Stomach smooth muscle (tissue), 2 donors: ENCODE data around the gene PLCL2.

Experiments used
- H3K27ac ChIP-seq: one replicate; pipeline ENCODE4 v1.7.0; 2013; ENCODE audit warnings: mild to moderate bottlenecking, low read length, inconsistent platforms
- H3K27me3 ChIP-seq, 2 donors: one replicate each; pipeline ENCODE4 v1.7.0; 2013; ENCODE audit warnings: low read length in 2 of 2; ENCODE audit not compliant: insufficient read depth in 2 of 2, control insufficient read depth in 1 of 2
- H3K36me3 ChIP-seq, 2 donors: one replicate each; pipeline ENCODE4 v1.7.0; 2013; ENCODE audit warnings: low read length in 2 of 2; ENCODE audit not compliant: control insufficient read depth in 2 of 2, insufficient read depth in 2 of 2
- H3K4me1 ChIP-seq: one replicate; pipeline ENCODE4 v1.7.0; 2013; ENCODE audit warnings: low read length; ENCODE audit not compliant: control insufficient read depth, insufficient read depth
- H3K4me3 ChIP-seq, 2 donors: one replicate each; pipeline ENCODE4 v1.7.0; 2013; ENCODE audit warnings: low read length in 2 of 2
- H3K9ac ChIP-seq, 2 donors: one replicate each; pipeline ENCODE4 v1.7.0; 2013; ENCODE audit warnings: low read length in 2 of 2, mild to moderate bottlenecking in 1 of 2
- H3K9me3 ChIP-seq, 2 donors: one replicate each; pipeline ENCODE4 v1.7.0; 2013; ENCODE audit warnings: low read length in 2 of 2; ENCODE audit not compliant: control insufficient read depth in 2 of 2
- donor health status: healthy.
- donor health status: Pancreatic carcinoma.

Gene PLCL2

DNA sequence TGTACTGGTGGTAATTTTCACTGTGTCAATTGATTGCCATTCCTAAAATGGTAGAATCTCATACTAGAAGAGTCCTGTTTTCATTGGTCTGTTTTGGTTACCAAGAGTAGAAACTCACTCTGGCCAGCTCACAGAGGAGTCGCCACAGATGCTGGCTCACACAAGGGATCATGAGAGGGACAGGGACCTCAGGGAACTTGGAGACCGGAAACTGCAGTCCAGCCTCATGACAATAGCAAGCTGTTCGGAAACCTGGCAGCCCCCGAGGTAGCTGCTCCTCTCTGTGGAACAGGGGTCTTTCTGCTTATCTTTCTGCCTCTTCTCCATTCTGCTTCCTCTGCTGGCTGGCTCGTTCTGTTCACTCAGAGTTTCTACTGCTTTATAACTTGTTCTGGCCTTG is 192.9 kb downstream of the PLCL2 start:
- Histone ChIP-seq H3K27ac (no peak overlapping the region), H3K9me3 (no peaks in the 10 kb centered on the region), H3K27me3 (no peaks in the 10 kb centered on the region), H3K4me1 (no peaks in the 10 kb centered on the region), H3K4me3 (no peak overlapping the region), H3K36me3 (peaks cover 0 to 6% of the 10 kb centered on the region in 2 donors), H3K9ac (no peak overlapping the region)

DNA sequence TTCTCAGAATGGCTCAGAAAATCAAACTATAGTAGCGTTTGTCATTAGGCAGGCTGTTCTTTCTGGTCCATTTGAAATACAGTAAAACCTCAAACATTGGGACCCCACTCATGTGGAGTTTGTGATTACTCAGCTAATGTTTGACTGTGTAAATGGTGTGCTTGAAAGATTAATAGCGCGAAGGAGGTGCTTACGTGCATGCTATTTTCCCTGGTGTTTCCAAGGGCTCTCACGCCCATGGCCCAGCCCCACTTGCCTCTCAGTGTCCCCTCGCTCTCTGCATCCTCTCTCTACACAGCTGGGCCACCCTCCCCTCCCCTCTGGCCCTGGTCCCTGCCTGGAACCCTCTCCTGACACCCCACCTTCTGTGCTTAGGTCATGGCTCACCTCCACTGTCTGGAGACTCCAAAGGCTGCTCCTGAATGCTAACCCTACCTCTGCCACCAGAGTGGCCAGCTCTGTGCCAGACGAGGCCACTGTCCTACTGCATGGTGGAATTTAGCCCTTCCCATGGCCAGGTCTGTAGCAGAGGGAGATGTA is 194.2 kb downstream of the PLCL2 start:
- Histone ChIP-seq H3K4me1 (no peaks in the 10 kb centered on the region), H3K9ac (no peak overlapping the region), H3K36me3 (peaks cover 0 to 6% of the 10 kb centered on the region in 2 donors), H3K9me3 (no peaks in the 10 kb centered on the region), H3K27ac (no peak overlapping the region), H3K4me3 (no peak overlapping the region), H3K27me3 (no peaks in the 10 kb centered on the region)

DNA sequence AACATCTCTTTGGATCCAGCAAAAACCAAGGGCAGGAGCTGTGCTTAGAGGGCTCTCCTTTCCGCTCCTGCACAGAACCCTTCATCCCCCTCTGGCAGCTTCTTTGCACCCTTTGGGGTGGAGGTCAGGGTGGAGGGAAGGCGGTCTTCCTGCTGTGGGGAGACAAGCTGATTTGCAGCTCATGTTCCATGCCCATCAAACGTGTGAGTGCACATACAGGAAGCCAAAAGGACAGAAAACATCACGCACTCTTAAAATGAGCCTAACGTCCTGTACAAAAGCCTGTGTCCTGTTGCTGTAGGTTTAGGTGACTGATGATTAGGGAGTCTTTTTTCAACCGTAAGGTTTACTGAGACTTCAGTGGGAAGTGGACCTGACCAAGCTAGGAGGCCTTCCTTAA is 195.2 kb downstream of the PLCL2 start:
- H3K27me3 ChIP-seq = no peaks in the 10 kb centered on the region
- no peak overlapping the region for H3K9ac ChIP-seq
- no peak overlapping the region for H3K4me3 ChIP-seq
- H3K9me3 ChIP-seq = no peaks in the 10 kb centered on the region
- no peaks in the 10 kb centered on the region for H3K4me1 ChIP-seq
- peaks cover 0 to 6% of the 10 kb centered on the region in 2 donors for H3K36me3 ChIP-seq
- H3K27ac ChIP-seq = no peak overlapping the region

DNA sequence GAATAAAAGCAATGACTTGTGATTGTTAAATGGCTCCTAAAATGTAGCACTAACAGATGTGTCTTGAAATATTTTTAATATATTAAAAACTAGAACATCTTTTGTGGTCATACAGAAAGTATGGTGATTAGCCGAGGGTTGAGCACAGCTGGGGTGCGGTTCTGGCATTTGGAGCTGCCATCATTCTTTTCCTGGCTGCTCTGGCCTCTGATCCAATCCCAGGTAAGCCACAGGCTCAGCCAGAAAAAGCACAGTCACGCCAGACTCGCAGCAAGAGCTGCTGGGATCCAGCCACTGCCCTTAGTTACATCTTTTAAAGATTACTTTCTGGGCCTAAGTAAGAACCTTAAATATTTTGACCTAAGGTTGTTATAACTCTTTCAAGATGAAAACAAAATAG is 196.8 kb downstream of the PLCL2 start:
- Histone ChIP-seq H3K36me3 (peaks cover 0 to 6% of the 10 kb centered on the region in 2 donors), H3K27me3 (no peaks in the 10 kb centered on the region), H3K9ac (no peak overlapping the region), H3K9me3 (no peaks in the 10 kb centered on the region), H3K27ac (no peak overlapping the region), H3K4me1 (no peaks in the 10 kb centered on the region), H3K4me3 (no peak overlapping the region)

DNA sequence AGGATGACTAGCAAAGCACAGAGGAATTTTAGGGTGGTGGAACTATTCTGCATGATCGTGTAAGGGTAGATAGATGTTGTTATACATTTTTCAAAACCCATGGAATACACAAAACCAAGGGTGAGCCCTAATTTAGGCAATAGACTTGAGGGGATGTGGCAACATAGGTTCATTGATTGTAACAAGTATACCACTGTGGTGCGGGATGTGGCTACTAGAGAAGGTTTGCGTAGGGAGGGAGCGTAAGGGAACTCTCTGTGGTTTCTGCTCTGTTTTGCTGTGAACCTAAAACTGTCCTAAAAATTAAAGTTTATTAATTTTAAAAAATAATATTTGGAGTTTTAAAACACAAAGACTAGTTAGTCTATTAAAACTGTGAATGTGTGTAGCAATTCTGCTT is 202.8 kb downstream of the PLCL2 start:
- H3K27ac ChIP-seq = no peak overlapping the region
- H3K9me3 ChIP-seq = no peaks in the 10 kb centered on the region
- no peak overlapping the region for H3K9ac ChIP-seq
- no peaks in the 10 kb centered on the region for H3K4me1 ChIP-seq
- no peaks in the 10 kb centered on the region for H3K27me3 ChIP-seq
- no peaks in the 10 kb centered on the region for H3K36me3 ChIP-seq
- H3K4me3 ChIP-seq = no peak overlapping the region

DNA sequence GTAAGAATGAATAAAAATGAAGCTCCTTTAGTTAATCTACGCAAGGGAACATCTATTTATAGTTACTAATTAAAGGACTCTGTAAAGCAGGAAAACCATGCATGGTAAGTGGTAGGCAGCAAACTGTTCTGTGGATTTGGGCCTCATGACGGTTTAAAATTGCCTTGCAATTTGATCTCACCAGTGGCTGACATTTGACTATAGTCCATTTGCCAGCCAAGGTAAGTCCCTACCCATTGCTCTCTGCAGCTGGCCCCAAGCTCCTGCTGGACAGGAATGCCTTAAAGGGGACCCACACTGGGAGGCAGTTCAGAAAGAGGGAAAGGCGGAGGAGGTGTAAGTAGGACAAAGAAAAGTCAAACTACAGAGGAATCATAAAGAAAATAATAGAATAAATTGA is 203.3 kb downstream of the PLCL2 start:
- Histone ChIP-seq H3K4me1 (no peaks in the 10 kb centered on the region), H3K9me3 (no peaks in the 10 kb centered on the region), H3K36me3 (no peaks in the 10 kb centered on the region), H3K9ac (no peak overlapping the region), H3K27ac (no peak overlapping the region), H3K4me3 (no peak overlapping the region), H3K27me3 (no peaks in the 10 kb centered on the region)

DNA sequence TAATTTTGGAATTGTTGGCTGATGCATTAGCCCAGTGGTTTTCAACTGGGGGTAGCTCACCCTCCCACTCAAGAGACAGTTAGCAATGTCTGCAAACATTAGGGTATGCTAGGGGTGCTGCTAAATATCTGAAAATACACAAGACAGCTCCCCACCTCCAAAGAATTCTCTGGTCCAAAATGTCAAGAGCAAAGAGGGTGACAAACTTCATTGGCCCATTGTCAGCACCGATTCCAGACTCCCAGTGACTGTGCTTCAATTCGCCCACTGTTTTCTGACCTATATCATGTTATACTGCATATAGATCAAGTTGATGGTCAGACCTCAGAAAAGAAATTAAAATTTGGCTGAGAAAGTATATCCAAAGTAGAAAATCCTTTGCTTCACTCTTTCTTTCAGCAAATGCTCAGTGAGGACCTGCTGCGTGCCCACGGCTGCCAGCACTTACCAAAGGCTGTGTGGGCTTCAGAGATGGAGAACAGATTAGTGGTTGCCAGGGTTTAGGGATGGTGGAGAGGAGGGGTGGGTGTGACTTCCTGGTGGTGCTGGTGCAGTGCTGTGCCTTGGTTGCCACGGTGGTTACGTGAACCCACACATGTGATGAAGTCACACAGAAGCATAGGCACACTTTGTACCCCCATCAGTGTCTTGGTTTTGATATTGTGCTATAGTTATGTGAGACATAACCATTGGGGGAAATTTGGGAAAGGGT is 204.0 kb downstream of the PLCL2 start:
- Histone ChIP-seq H3K27me3 (no peaks in the 10 kb centered on the region), H3K9ac (no peak overlapping the region), H3K27ac (no peak overlapping the region), H3K36me3 (no peaks in the 10 kb centered on the region), H3K4me1 (no peaks in the 10 kb centered on the region), H3K9me3 (no peaks in the 10 kb centered on the region), H3K4me3 (no peak overlapping the region)

DNA sequence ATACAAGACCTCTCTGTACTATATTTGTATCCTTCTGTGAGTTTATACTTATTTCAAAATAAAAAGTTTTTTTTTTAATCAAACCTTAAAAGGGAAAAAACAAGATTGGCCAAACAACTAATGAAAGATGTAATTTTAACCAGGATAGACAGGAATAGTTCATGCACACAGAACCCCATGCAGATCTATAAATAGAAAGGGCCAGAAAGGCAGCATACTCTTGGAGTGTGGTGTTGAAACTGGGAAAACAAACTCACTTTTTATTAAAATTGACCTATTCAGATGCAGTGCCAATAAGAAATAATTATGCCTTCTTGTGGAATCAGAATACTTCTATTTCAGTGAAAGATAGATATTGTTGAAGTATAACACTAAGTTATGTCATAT is 204.6 kb downstream of the PLCL2 start:
- Histone ChIP-seq H3K9me3 (no peaks in the 10 kb centered on the region), H3K4me3 (no peak overlapping the region), H3K9ac (no peak overlapping the region), H3K4me1 (no peaks in the 10 kb centered on the region), H3K27ac (no peak overlapping the region), H3K27me3 (no peaks in the 10 kb centered on the region), H3K36me3 (no peaks in the 10 kb centered on the region)

DNA sequence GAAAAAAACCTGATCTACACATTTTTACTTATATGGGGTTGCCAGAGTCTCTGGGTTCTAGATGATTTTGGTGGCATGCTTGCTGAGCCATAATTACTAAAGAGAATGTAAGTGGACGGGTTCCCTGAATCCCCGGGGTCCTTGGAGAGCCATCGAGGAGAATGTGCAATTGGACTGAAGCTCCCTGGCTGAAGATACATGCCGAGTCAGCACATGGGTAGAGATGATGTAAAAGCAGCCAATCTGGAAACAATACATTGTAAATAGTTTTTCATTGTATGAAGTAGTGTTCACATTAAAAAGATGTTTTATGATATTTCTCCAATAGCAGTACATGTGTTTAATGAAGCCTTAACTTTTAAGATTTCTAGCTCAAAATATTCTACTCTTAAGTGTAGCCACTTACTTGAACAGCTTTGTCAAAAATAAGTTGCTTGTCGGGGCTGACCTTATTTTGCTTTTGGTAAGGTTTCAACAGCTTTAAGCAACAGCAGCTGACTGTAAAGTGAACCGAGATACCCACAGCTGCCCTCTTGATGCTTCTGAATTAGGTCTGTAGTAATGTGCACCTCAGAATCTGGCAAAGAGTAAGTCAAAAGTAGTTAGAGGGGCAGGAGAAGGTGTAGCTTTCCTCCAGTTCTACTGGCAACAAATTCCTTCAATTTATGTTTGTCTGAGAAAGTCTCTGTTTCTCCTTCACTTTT is 205.7 kb downstream of the PLCL2 start:
- Histone ChIP-seq H3K36me3 (no peaks in the 10 kb centered on the region), H3K4me1 (no peaks in the 10 kb centered on the region), H3K9ac (no peak overlapping the region), H3K9me3 (no peaks in the 10 kb centered on the region), H3K27ac (no peak overlapping the region), H3K4me3 (no peak overlapping the region), H3K27me3 (no peaks in the 10 kb centered on the region)

DNA sequence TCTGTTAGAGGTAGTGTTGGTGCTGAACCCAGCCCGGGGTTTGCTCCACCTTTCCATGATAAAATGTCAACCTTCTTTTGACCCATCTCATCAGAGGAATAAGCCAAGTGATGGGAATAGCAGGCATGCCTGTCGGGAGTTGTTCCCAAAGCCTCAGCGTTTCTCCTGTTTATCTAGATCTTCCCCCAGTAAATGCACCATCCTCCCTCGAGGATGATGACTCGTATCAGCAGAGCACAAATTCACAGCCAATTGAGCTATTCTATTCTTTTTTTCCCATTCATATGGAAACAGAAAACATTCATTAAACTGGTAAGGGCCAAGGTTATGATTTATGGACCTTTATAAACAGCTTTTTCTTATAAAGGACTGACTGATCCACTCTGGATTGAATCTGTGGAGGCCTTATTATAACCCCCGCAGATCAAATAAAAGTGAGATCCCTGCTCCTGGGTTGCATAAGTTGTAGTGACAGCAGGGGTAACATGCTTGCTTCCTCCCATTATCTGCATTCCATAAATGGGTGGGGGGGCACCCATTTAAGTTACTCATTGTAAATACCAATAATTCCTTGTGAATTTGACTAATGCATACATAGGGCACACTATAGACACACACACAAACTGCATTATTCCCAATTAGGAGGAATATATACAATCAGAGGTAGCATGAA is 207.3 kb downstream of the PLCL2 start:
- no peak overlapping the region for H3K9ac ChIP-seq
- no peak overlapping the region for H3K4me3 ChIP-seq
- H3K36me3 ChIP-seq = no peaks in the 10 kb centered on the region
- no peak overlapping the region for H3K27ac ChIP-seq
- H3K4me1 ChIP-seq = no peaks in the 10 kb centered on the region
- H3K9me3 ChIP-seq = no peaks in the 10 kb centered on the region
- no peaks in the 10 kb centered on the region for H3K27me3 ChIP-seq

DNA sequence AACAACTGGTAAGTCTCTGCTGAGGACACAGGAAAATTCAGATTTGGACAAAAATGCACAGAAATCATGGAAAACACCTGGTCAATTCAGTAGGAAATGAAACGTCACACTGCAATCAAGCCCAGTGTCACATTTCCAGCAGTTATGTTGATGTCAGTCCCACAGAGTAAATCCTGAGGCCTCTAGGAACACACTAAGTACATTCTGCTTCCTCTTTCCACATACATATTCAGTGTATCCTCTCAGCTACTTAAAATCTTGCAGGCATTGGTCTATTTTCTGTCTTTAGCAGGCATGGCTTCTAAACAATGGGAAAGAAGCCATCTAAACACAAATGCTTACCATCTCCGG is 207.8 kb downstream of the PLCL2 start:
- Histone ChIP-seq H3K27ac (no peak overlapping the region), H3K9me3 (no peaks in the 10 kb centered on the region), H3K4me1 (no peaks in the 10 kb centered on the region), H3K9ac (no peak overlapping the region), H3K27me3 (no peaks in the 10 kb centered on the region), H3K4me3 (no peak overlapping the region), H3K36me3 (no peaks in the 10 kb centered on the region)
